Measurements from ENCODE around the gene TTYH3. TPM values are rescaled to one million over a fixed set of nuclear protein-coding genes. Genes with fewer than 3 reads are reported as not detected.

TTYH3 gene
- total and polyA plus RNA-seq, 2 of the 13 experiments (the other 11 are each of a cell fraction or from before 2014, with no cell fraction given), result 26.3 to 50.0 TPM

GRCh38 chr7:2698581-2699288, 66.9 kb downstream of the TTYH3 start (continued):
- TF ChIP-seq HMGXB4 (CRISPR knock-in tag; IDR thresholded peaks at IDR 0.05; ENCODE audit: borderline replicate concordance in 1 of 2, low read depth in 1 of 2) (no peak), EZH2 (conservative IDR thresholded peaks at IDR 0.05; ENCODE audit: low read depth, low read length) (no peak), ZNF24 (IDR thresholded peaks at IDR 0.05) (no peak), TEF (CRISPR knock-in tag; IDR thresholded peaks at IDR 0.05) (no peak), RBM22 (optimal IDR thresholded peaks at IDR 0.05; ENCODE audit: low read length) (no peak), ZNF484 (CRISPR knock-in tag; IDR thresholded peaks at IDR 0.05; ENCODE audit: borderline replicate concordance, low read depth) (no peak), MLLT10 (CRISPR knock-in tag; IDR thresholded peaks at IDR 0.05) (no peak)

GRCh38 chr7:2699289-2699620, 67.5 kb downstream of the TTYH3 start:
- no peak overlapping the region for H3K9ac ChIP-seq (ENCODE audit: insufficient read depth, low read depth, low read length)
- H3K27me3 ChIP-seq (ENCODE audit: control insufficient read depth in 1 of 2, insufficient read depth in 2 of 2, low read length in 2 of 2), result peaks cover 22 to 52% of the 10 kb centered on the region in 2 experiments; a peak in 3 of 5 replicates
- no peak overlapping the region for H2AFZ ChIP-seq (ENCODE audit: low read length)
- no peaks in the 10 kb centered on the region for H3K36me3 ChIP-seq (replicated peaks in 1 of 2; ENCODE audit: control insufficient read depth in 1 of 2, insufficient read depth in 2 of 2, low read length in 2 of 2)
- intact Hi-C loops (cut with micrococcal nuclease; ENCODE audit: unreplicated experiment), result no loop called here
- BruUV-seq (replicated peaks), result no TSS peak
- peaks cover under 1% of the 10 kb centered on the region; the same call in 1 of the 2 replicates for H3K4me1 ChIP-seq (ENCODE audit: insufficient read depth, low read length)
- ATAC-seq, result no peak
- no peaks in the 10 kb centered on the region for H3K79me2 ChIP-seq (ENCODE audit: insufficient read depth, low read length)
- ChIA-PET POLR2A (no interaction called here), CTCF (ENCODE audit: low intra/inter-chr PET ratio, low total read pairs) (no interaction called here)
- no peak for DNase-seq (ENCODE audit: low spot score)
- no peaks in the 10 kb centered on the region for H4K20me1 ChIP-seq (ENCODE audit: insufficient read depth, low read length)
- H3K4me3 ChIP-seq (replicated peaks in 1 of 3; ENCODE audit: insufficient read depth in 1 of 3, low read depth in 2 of 3, low read length in 3 of 3), result no peak overlapping the region
- TF ChIP-seq ZNF383 (CRISPR knock-in tag; IDR thresholded peaks at IDR 0.05; ENCODE audit: borderline replicate concordance) (no peak), ZNF768 (CRISPR knock-in tag; IDR thresholded peaks at IDR 0.05) (no peak), ZXDC (CRISPR knock-in tag; IDR thresholded peaks at IDR 0.05) (no peak), CREM (IDR thresholded peaks at IDR 0.05) (no peak), CREM (CRISPR knock-in tag; IDR thresholded peaks at IDR 0.05) (no peak), CENPX (CRISPR knock-in tag; IDR thresholded peaks at IDR 0.05) (no peak), JUN (CRISPR knock-in tag; IDR thresholded peaks at IDR 0.05) (no peak), ZNF629 (CRISPR knock-in tag; conservative IDR thresholded peaks at IDR 0.05) (no peak), ZNF10 (CRISPR knock-in tag; IDR thresholded peaks at IDR 0.05; ENCODE audit: borderline replicate concordance, low read depth) (no peak), ZNF354B (CRISPR knock-in tag; IDR thresholded peaks at IDR 0.05) (no peak), ZNF44 (CRISPR knock-in tag; IDR thresholded peaks at IDR 0.05) (no peak)
- WGBS (ENCODE audit: low lambda C conversion rate), result 10% methylated on average over 11 of the region's 15 CpGs
- H3K4me2 ChIP-seq (ENCODE audit: low read depth, low read length), result no peak overlapping the region
- no peak for FAIRE-seq
- H3K27ac ChIP-seq (ENCODE audit: extremely low read length, insufficient read depth, low read length), result no peak overlapping the region
- in situ Hi-C loops (cut with HindIII; ENCODE audit: extremely low pct_ligation_motif_present, low pct_unique_long_range_greater_than_20kb), result no loop called here
- no peaks in the 10 kb centered on the region for H3K9me3 ChIP-seq (ENCODE audit: low read length)

Data from HepG2 (cell line).